Putamen (tissue), 1 donor: ENCODE data around the gene IGF1R.

Source experiments
- DNase-seq: peaks from one replicate; pipeline ENCODE4 v3.0.0-alpha.2; 2016; ENCODE audit warnings: low spot score

The IGF1R gene

GRCh38 chr15:98671060-98672008, 23.0 kb downstream of the IGF1R start:
- DNase-seq: no peak

- DNase-seq: no peak
Observed at GRCh38 chr15:98673133-98673532, 24.8 kb downstream of the IGF1R start.

GRCh38 chr15:98674336-98674735, 26.0 kb downstream of the IGF1R start:
- DNase-seq: no peak

GRCh38 chr15:98676586-98677270, 28.4 kb downstream of the IGF1R start:
- no peak for DNase-seq

GRCh38 chr15:98677345-98678059, 29.2 kb downstream of the IGF1R start:
- no peak for DNase-seq

- no peak for DNase-seq
Observed at GRCh38 chr15:98678484-98678883, 30.1 kb downstream of the IGF1R start.

GRCh38 chr15:98681061-98681460, 32.7 kb downstream of the IGF1R start:
- peak; percentile 65 for DNase-seq

GRCh38 chr15:98682992-98683701, 34.8 kb downstream of the IGF1R start:
- DNase-seq: no peak

GRCh38 chr15:98683831-98684230, 35.5 kb downstream of the IGF1R start:
- DNase-seq: no peak

GRCh38 chr15:98684436-98684835, 36.1 kb downstream of the IGF1R start:
- no peak for DNase-seq

GRCh38 chr15:98684995-98685525, 36.7 kb downstream of the IGF1R start:
- no peak for DNase-seq

- no peak for DNase-seq
Observed at GRCh38 chr15:98686983-98687382, 38.6 kb downstream of the IGF1R start.

GRCh38 chr15:98689431-98689861, 41.1 kb downstream of the IGF1R start:
- DNase-seq: no peak

GRCh38 chr15:98690272-98690950, 42.1 kb downstream of the IGF1R start:
- no peak for DNase-seq

GRCh38 chr15:98692213-98692612, 43.9 kb downstream of the IGF1R start:
- no peak for DNase-seq

GRCh38 chr15:98694161-98694560, 45.8 kb downstream of the IGF1R start:
- DNase-seq: no peak

- DNase-seq: no peak
Observed at GRCh38 chr15:98698792-98699191, 50.5 kb downstream of the IGF1R start.

GRCh38 chr15:98699591-98700424, 51.5 kb downstream of the IGF1R start:
- DNase-seq: no peak

- no peak for DNase-seq
Observed at GRCh38 chr15:98700519-98700918, 52.2 kb downstream of the IGF1R start.

- DNase-seq: no peak
Observed at GRCh38 chr15:98703126-98703685, 54.9 kb downstream of the IGF1R start.
